Measurements from ENCODE around the gene PHTF1. TPM values are rescaled to one million over a fixed set of nuclear protein-coding genes. Genes with fewer than 3 reads are reported as not detected.
A peak's percentile ranks its signal among the peaks of the same experiment; 100 is the strongest.

Gene PHTF1
- total and polyA plus RNA-seq, 12 donors, result 4.9 to 14.8 (median 9.6) TPM

GRCh38 chr1:113770031-113770430, 10.7 kb upstream of the PHTF1 start:
- ATAC-seq, result no peak
- Histone ChIP-seq H3K36me3 (peaks cover 0 to 67% (median 10%) of the 10 kb centered on the region in 9 donors), H3K4me1 (peaks cover 0 to 20% (median 14%) of the 10 kb centered on the region in 9 donors), H3K27me3 (no peaks in the 10 kb centered on the region), H3K27ac (no peak overlapping the region), H3K9me3 (no peaks in the 10 kb centered on the region), H3K4me3 (no peak overlapping the region)
- TF ChIP-seq CTCF (IDR thresholded peaks at IDR 0.05), result no peak
- no peak for DNase-seq
- intact Hi-C loops (cut with DNase I), result no loop called here
- 69 to 90% methylated on average over 1 of the region's 1 CpG for WGBS, 2 donors

GRCh38 chr1:113769601-113769970, 10.3 kb upstream of the PHTF1 start:
- TF ChIP-seq CTCF (IDR thresholded peaks at IDR 0.05), result no peak
- intact Hi-C loops (cut with DNase I), result no loop called here
- H3K36me3 ChIP-seq, result peaks cover 0 to 67% (median 10%) of the 10 kb centered on the region in 9 donors

GRCh38 chr1:113768916-113769600, 9.8 kb upstream of the PHTF1 start:
- Histone ChIP-seq H3K9me3 (no peaks in the 10 kb centered on the region), H3K27me3 (no peaks in the 10 kb centered on the region), H3K4me3 (no peak overlapping the region), H3K36me3 (peaks cover 0 to 67% (median 10%) of the 10 kb centered on the region in 9 donors), H3K4me1 (peaks cover 0 to 20% (median 14%) of the 10 kb centered on the region in 9 donors), H3K27ac (peak overlapping the region in 1 of 10 donors; percentile 36)
- TF ChIP-seq CTCF (IDR thresholded peaks at IDR 0.05), result no peak
- intact Hi-C loops (cut with DNase I), result no loop called here
- DNase-seq (no peak), ATAC-seq (no peak)
- 85 to 96% methylated on average over 1 of the region's 1 CpG for WGBS, 2 donors

More at GRCh38 chr1:113769601-113769970, 10.3 kb upstream of the PHTF1 start:
- Histone ChIP-seq H3K27me3 (no peaks in the 10 kb centered on the region), H3K4me1 (peaks cover 0 to 20% (median 14%) of the 10 kb centered on the region in 9 donors), H3K27ac (peak overlapping the region in 1 of 10 donors; percentile 36), H3K9me3 (no peaks in the 10 kb centered on the region), H3K4me3 (no peak overlapping the region)
- ATAC-seq, result no peak
- no peak for DNase-seq

- TF ChIP-seq CTCF (IDR thresholded peaks at IDR 0.05), result no peak
- Histone ChIP-seq H3K36me3 (peaks cover 0 to 66% (median 10%) of the 10 kb centered on the region in 9 donors), H3K4me3 (no peak overlapping the region), H3K27me3 (no peaks in the 10 kb centered on the region), H3K4me1 (peaks cover 0 to 18% (median 12%) of the 10 kb centered on the region in 9 donors), H3K9me3 (no peaks in the 10 kb centered on the region), H3K27ac (no peak overlapping the region)
- 89 to 95% methylated on average over 2 of the region's 2 CpGs for WGBS, 2 donors
- no peak for DNase-seq
- no peak for ATAC-seq
- intact Hi-C loops (cut with DNase I), result no loop called here
These were observed 6.3 kb upstream of the PHTF1 start for GRCh38 chr1:113765306-113766230.
